Right lobe of liver (tissue), 4 donors: Measurements from ENCODE around the gene SLC5A6.

Experiments used
- CTCF ChIP-seq, 4 donors: fragments of 200-600 bp in 3 of 4; fragments of 450-650 bp in 1 of 4; IDR thresholded peaks; one replicate each; pipeline versions ENCODE4 v1.5.1 to v1.8.0; 2016 to 2022; ENCODE audit warnings: antibody characterized with exemption in 4 of 4, mild to moderate bottlenecking in 2 of 4
- POLR2A ChIP-seq: fragments of 450-650 bp; IDR thresholded peaks from one replicate; pipeline ENCODE4 v1.6.1; 2017; ENCODE audit warnings: antibody characterized with exemption, mild to moderate bottlenecking
- donor health status: DM: no; HTN: no; CAD: no.
- donor health status: DM: no; HTN: no; CAD: no.
- donor health status: DM: no; HTN: yes; CAD: no.

- TF ChIP-seq CTCF (IDR thresholded peaks at IDR 0.05) (no peak), POLR2A (no peak)
These were observed 31.5 kb upstream of the SLC5A6 start for GRCh38 chr2:27243391-27244130.
